ENCODE measurements around the gene PRC1. TPM values are rescaled to one million over a fixed set of nuclear protein-coding genes. Genes with fewer than 3 reads are reported as not detected.

Gene PRC1
- total RNA-seq, 2 experiments from 2014 or later, result 179 to 196 TPM

GRCh38 chr15:90960298-90961091 lies 33.8 kb downstream of the PRC1 start:
- Mint-ChIP-seq H3K36me3 (ENCODE audit: low read depth) (peaks cover 50% of the 10 kb centered on the region), H3K27me3 (no peaks in the 10 kb centered on the region), H3K27ac (peak overlapping the region; percentile 43), H3K9me3 (no peaks in the 10 kb centered on the region), H3K4me3 (no peak overlapping the region), H3K4me1 (peaks cover 16% of the 10 kb centered on the region)
- ChIA-PET CTCF (interaction anchor here (0.5 to 10.1 kb wide), 5 partner anchors 8 to 27 kb away, joined by 3 to 140 read pairs (median 3); partner anchors contain the start of genes HDDC3 and UNC45A), POLR2A (no interaction called here)
- DNase-seq, result no peak

GRCh38 chr15:90959894-90960293 lies 34.4 kb downstream of the PRC1 start:
- POLR2A ChIA-PET, result no interaction called here
- Mint-ChIP-seq H3K4me1 (peaks cover 16% of the 10 kb centered on the region), H3K4me3 (no peak overlapping the region), H3K36me3 (ENCODE audit: low read depth) (peaks cover 46% of the 10 kb centered on the region), H3K27ac (peak overlapping the region; percentile 43), H3K9me3 (no peaks in the 10 kb centered on the region), H3K27me3 (no peaks in the 10 kb centered on the region)
- CTCF ChIA-PET, result interaction anchor here (0.5 to 10.1 kb wide), 7 partner anchors 8 to 90 kb away, joined by 3 to 140 read pairs (median 3); partner anchors contain the start of genes HDDC3 and UNC45A
- no peak for DNase-seq

- POLR2A ChIA-PET, result no interaction called here
- Mint-ChIP-seq H3K4me3 (no peak overlapping the region), H3K4me1 (peaks cover 22% of the 10 kb centered on the region), H3K27ac (peak overlapping the region; percentile 13), H3K36me3 (ENCODE audit: low read depth) (peaks cover 46% of the 10 kb centered on the region), H3K27me3 (no peaks in the 10 kb centered on the region), H3K9me3 (no peaks in the 10 kb centered on the region)
- DNase-seq, result no peak
- CTCF ChIA-PET, result interaction anchor here (0.7 to 10.1 kb wide), 8 partner anchors 9 to 163 kb away, joined by 3 to 140 read pairs (median 4); partner anchors contain the start of genes HDDC3 and UNC45A
Observed at GRCh38 chr15:90959028-90959595, 35.2 kb downstream of the PRC1 start.

- Mint-ChIP-seq H3K27me3 (no peaks in the 10 kb centered on the region), H3K4me1 (peaks cover 30% of the 10 kb centered on the region), H3K36me3 (ENCODE audit: low read depth) (peaks cover 41% of the 10 kb centered on the region), H3K9me3 (no peaks in the 10 kb centered on the region), H3K27ac (peak overlapping the region; percentile 73), H3K4me3 (peak overlapping the region; percentile 65)
- DNase-seq, result no peak
- CTCF ChIA-PET, result interaction anchor here (0.7 to 10.1 kb wide), 11 partner anchors 8 to 632 kb away, joined by 3 to 140 read pairs (median 7); partner anchors contain the start of genes HDDC3 and UNC45A
- POLR2A ChIA-PET, result no interaction called here
Observed at GRCh38 chr15:90957791-90958190, 36.5 kb downstream of the PRC1 start.

GRCh38 chr15:90957031-90957790 lies 37.1 kb downstream of the PRC1 start:
- ChIA-PET POLR2A (interaction anchor here (0.5 kb wide), 1 partner anchor 12 kb away, joined by 3 read pairs; no protein-coding TSS in a partner anchor), CTCF (interaction anchor here (0.6 to 10.1 kb wide), 20 partner anchors 8 to 460 kb away, joined by 3 to 140 read pairs (median 5); partner anchors contain the start of genes HDDC3, UNC45A and VPS33B)
- Mint-ChIP-seq H3K36me3 (ENCODE audit: low read depth) (peaks cover 42% of the 10 kb centered on the region), H3K4me3 (peak overlapping the region; percentile 65), H3K4me1 (peaks cover 30% of the 10 kb centered on the region), H3K9me3 (no peaks in the 10 kb centered on the region), H3K27me3 (no peaks in the 10 kb centered on the region), H3K27ac (peak overlapping the region; percentile 73)
- DNase-seq, result no peak

- H3K36me3 Mint-ChIP-seq (ENCODE audit: low read depth), result peaks cover 45% of the 10 kb centered on the region
- H3K4me1 Mint-ChIP-seq, result peaks cover 30% of the 10 kb centered on the region
- H3K27ac Mint-ChIP-seq, result peak overlapping the region; percentile 96
- ChIA-PET CTCF (interaction anchor here (0.6 to 10.1 kb wide), 20 partner anchors 8 to 459 kb away, joined by 3 to 140 read pairs (median 4); partner anchors contain the start of genes HDDC3, UNC45A and VPS33B), POLR2A (interaction anchor here (0.5 to 0.6 kb wide), 2 partner anchors 11 to 15 kb away, joined by 3 to 4 read pairs; no protein-coding TSS in a partner anchor)
- H3K27me3 Mint-ChIP-seq, result no peaks in the 10 kb centered on the region
- DNase-seq, result peak; percentile 73
- H3K9me3 Mint-ChIP-seq, result no peaks in the 10 kb centered on the region
- H3K4me3 Mint-ChIP-seq, result peak overlapping the region; percentile 89
Observed at GRCh38 chr15:90956274-90957030, 37.9 kb downstream of the PRC1 start.

GRCh38 chr15:90955624-90956273 lies 38.6 kb downstream of the PRC1 start:
- H3K9me3 Mint-ChIP-seq, result no peaks in the 10 kb centered on the region
- peaks cover 41% of the 10 kb centered on the region for H3K36me3 Mint-ChIP-seq (ENCODE audit: low read depth)

GRCh38 chr15:90954712-90955623 lies 39.4 kb downstream of the PRC1 start, which contains the start of gene RCCD1:
RCCD1 (plus strand) TSS chr15:90954884; CDS start chr15:90956735, 1,851 bp downstream.
- peak; percentile 94 for DNase-seq
- Mint-ChIP-seq H3K36me3 (ENCODE audit: low read depth) (peaks cover 39% of the 10 kb centered on the region), H3K27me3 (no peaks in the 10 kb centered on the region), H3K4me1 (peaks cover 28% of the 10 kb centered on the region), H3K9me3 (no peaks in the 10 kb centered on the region), H3K4me3 (peak within 1 kb of the TSS; percentile 89), H3K27ac (peak within 1 kb of the TSS; percentile 96)
- CTCF ChIA-PET, result interaction anchor here (0.5 to 10.1 kb wide), 8 partner anchors 11 to 1923 kb away, joined by 3 to 140 read pairs (median 3); partner anchors contain the start of genes HDDC3 and UNC45A
- POLR2A ChIA-PET, result interaction anchor here (1.0 kb wide), 1 partner anchor 52 kb away, joined by 4 read pairs; the partner anchor contains the start of gene MAN2A2

More at GRCh38 chr15:90955624-90956273, 38.6 kb downstream of the PRC1 start:
- CTCF ChIA-PET, result interaction anchor here (0.5 to 10.1 kb wide), 18 partner anchors 10 to 1922 kb away, joined by 3 to 140 read pairs (median 4); partner anchors contain the start of genes HDDC3, UNC45A and VPS33B
- POLR2A ChIA-PET, result interaction anchor here (0.6 kb wide), 1 partner anchor 16 kb away, joined by 4 read pairs; no protein-coding TSS in a partner anchor
- H3K4me1 Mint-ChIP-seq, result peaks cover 28% of the 10 kb centered on the region
- no peaks in the 10 kb centered on the region for H3K27me3 Mint-ChIP-seq
- no peak for DNase-seq
- H3K27ac Mint-ChIP-seq, result peak overlapping the region; percentile 96
- peak overlapping the region; percentile 89 for H3K4me3 Mint-ChIP-seq

GRCh38 chr15:90953947-90954711 lies 40.2 kb downstream of the PRC1 start:
- no peak for DNase-seq
- H3K27me3 Mint-ChIP-seq, result no peaks in the 10 kb centered on the region
- H3K4me3 Mint-ChIP-seq, result peak overlapping the region; percentile 89
- peak overlapping the region; percentile 96 for H3K27ac Mint-ChIP-seq
- H3K36me3 Mint-ChIP-seq (ENCODE audit: low read depth), result peaks cover 39% of the 10 kb centered on the region
- H3K9me3 Mint-ChIP-seq, result no peaks in the 10 kb centered on the region
- H3K4me1 Mint-ChIP-seq, result peaks cover 28% of the 10 kb centered on the region
- ChIA-PET POLR2A (interaction anchor here (1.0 kb wide), 1 partner anchor 51 kb away, joined by 4 read pairs; the partner anchor contains the start of gene MAN2A2), CTCF (interaction anchor here (0.6 to 10.1 kb wide), 7 partner anchors 8 to 287 kb away, joined by 3 to 140 read pairs (median 3); partner anchors contain the start of genes HDDC3 and UNC45A)

Data from activated CD4-positive, alpha-beta T cell treated with anti-CD3 and anti-CD28 coated beads, Interleukin-2, amount 10 ng/mL, durations not matched to agents 7 days and 5 days (primary cell).